WTC11 (cell line): ENCODE data around the gene ZNF428. TPM values are rescaled to one million over a fixed set of nuclear protein-coding genes. Genes with fewer than 3 reads are reported as not detected.

ENCODE experiments used
- ATAC-seq: fragments of 200-7000 bp; cut with Tn5 transposase; 2 replicates; pipeline ENCODE4 v1.10.0; 2021; ENCODE audit warnings: mild to moderate bottlenecking, moderate library complexity
- CTCF ChIA-PET: fragments of 300-600 bp; sonication (Branson Sonifier 250); formaldehyde crosslinking; loops from one replicate; lab custom pipeline; 2021; ENCODE audit warnings: antibody characterized with exemption; lab: Charles Lee
- POLR2A ChIA-PET: fragments of 350-600 bp; sonication (Branson Sonifier 250); formaldehyde crosslinking; loops from one replicate; lab custom pipeline; 2021; ENCODE audit warnings: antibody characterized with exemption; lab: Charles Lee
- DNase-seq: peaks from one replicate; pipeline ENCODE4 v3.0.0; 2021; ENCODE audit warnings: low spot score
- H3K27ac Mint-ChIP-seq: 2 replicates; pipeline ENCODE4 v1.8.0; 2021; ENCODE audit warnings: mixed read lengths
- H3K27me3 Mint-ChIP-seq: 2 replicates; pipeline ENCODE4 v1.8.0; 2021; ENCODE audit warnings: low read depth, mild to moderate bottlenecking, moderate library complexity, mixed read lengths
- H3K36me3 Mint-ChIP-seq: 2 replicates; pipeline ENCODE4 v1.8.0; 2021; ENCODE audit warnings: mixed read lengths
- H3K4me1 Mint-ChIP-seq: 2 replicates; pipeline ENCODE4 v1.8.0; 2022; ENCODE audit warnings: mixed read lengths
- H3K4me3 Mint-ChIP-seq: 2 replicates; pipeline ENCODE4 v1.8.0; 2021; ENCODE audit warnings: mild to moderate bottlenecking, moderate library complexity, mixed read lengths
- H3K9me3 Mint-ChIP-seq: 2 replicates; pipeline ENCODE4 v1.8.0; 2021; ENCODE audit warnings: mixed read lengths
- ATF1 ChIP-seq: sonication (generic); formaldehyde crosslinking; IDR thresholded peaks from 2 replicates; pipeline ENCODE4 v1.8.1; 2023; ENCODE audit warnings: mild to moderate bottlenecking, moderate library complexity, missing genetic modification reagents
- CBFB ChIP-seq: sonication (generic); formaldehyde crosslinking; IDR thresholded peaks from 2 replicates; pipeline ENCODE4 v1.8.1; 2022; ENCODE audit warnings: mild to moderate bottlenecking, low read depth, missing genetic modification reagents
- CREM ChIP-seq: sonication (generic); formaldehyde crosslinking; IDR thresholded peaks from 2 replicates; pipeline ENCODE4 v1.8.1; 2022; ENCODE audit warnings: mild to moderate bottlenecking, missing genetic modification reagents, moderate library complexity
- GABPB1 ChIP-seq: sonication (generic); formaldehyde crosslinking; IDR thresholded peaks from 2 replicates; pipeline ENCODE4 v1.8.1; 2023; ENCODE audit warnings: mild to moderate bottlenecking, missing genetic modification reagents
- HMGA2 ChIP-seq: fragments of 250-450 bp; sonication (Bioruptor Pico); IDR thresholded peaks from 2 replicates; pipeline ENCODE4 v1.4.0; 2021; ENCODE audit warnings: mild to moderate bottlenecking, moderate library complexity
- JUN ChIP-seq: sonication (generic); formaldehyde crosslinking; IDR thresholded peaks from 2 replicates; pipeline ENCODE4 v1.8.0; 2023; ENCODE audit warnings: mild to moderate bottlenecking, missing genetic modification reagents
- MYBL2 ChIP-seq: sonication (generic); formaldehyde crosslinking; IDR thresholded peaks from 2 replicates; pipeline ENCODE4 v1.8.1; 2023; ENCODE audit warnings: mild to moderate bottlenecking, moderate library complexity, missing genetic modification reagents
- ZNF121 ChIP-seq: sonication (generic); formaldehyde crosslinking; IDR thresholded peaks from 2 replicates; pipeline ENCODE4 v1.8.0; 2023; ENCODE audit warnings: missing genetic modification reagents
- ZNF138 ChIP-seq: sonication (generic); formaldehyde crosslinking; conservative IDR thresholded peaks from 2 replicates; pipeline ENCODE4 v1.8.1; 2022; ENCODE audit warnings: mild to moderate bottlenecking, moderate library complexity, missing genetic modification reagents
- total RNA-seq: library from RNA; stranded (reverse); gene quantifications from 3 replicates; pipeline ENCODE4 v1.2.3, GENCODE V29; 2021
- TF ChIP-seq, protein P1 (sequence below): sonication (generic); formaldehyde crosslinking; IDR thresholded peaks from 2 replicates; pipeline ENCODE4 v1.8.1; 2023; ENCODE audit warnings: mild to moderate bottlenecking, missing genetic modification reagents
- TF ChIP-seq, protein P2 (sequence below): sonication (generic); formaldehyde crosslinking; IDR thresholded peaks from 2 replicates; pipeline ENCODE4 v1.8.0; 2022; ENCODE audit warnings: mild to moderate bottlenecking, missing genetic modification reagents
- TF ChIP-seq, protein P3 (sequence below): sonication (generic); formaldehyde crosslinking; IDR thresholded peaks from 2 replicates; pipeline ENCODE4 v1.8.1; 2022; ENCODE audit warnings: mild to moderate bottlenecking, missing genetic modification reagents, moderate library complexity, borderline replicate concordance
- TF ChIP-seq, protein P4 (sequence below): fragments of 250-450 bp; sonication (Bioruptor Pico); IDR thresholded peaks from 2 replicates; pipeline ENCODE4 v2.1.2; 2022; ENCODE audit warnings: mild to moderate bottlenecking, moderate library complexity
- TF ChIP-seq, protein P5 (sequence below): sonication (generic); formaldehyde crosslinking; conservative IDR thresholded peaks from 2 replicates; pipeline ENCODE4 v1.8.1; 2023; ENCODE audit warnings: mild to moderate bottlenecking, low read depth, missing genetic modification reagents, moderate library complexity
- TF ChIP-seq, protein P6 (sequence below): fragments of 250-450 bp; sonication (Bioruptor Pico); IDR thresholded peaks from 2 replicates; pipeline ENCODE4 v1.8.0; 2021; ENCODE audit warnings: mild to moderate bottlenecking

Gene ZNF428
- total RNA-seq, 1 experiment from 2014 or later, result 20.1 TPM

DNA sequence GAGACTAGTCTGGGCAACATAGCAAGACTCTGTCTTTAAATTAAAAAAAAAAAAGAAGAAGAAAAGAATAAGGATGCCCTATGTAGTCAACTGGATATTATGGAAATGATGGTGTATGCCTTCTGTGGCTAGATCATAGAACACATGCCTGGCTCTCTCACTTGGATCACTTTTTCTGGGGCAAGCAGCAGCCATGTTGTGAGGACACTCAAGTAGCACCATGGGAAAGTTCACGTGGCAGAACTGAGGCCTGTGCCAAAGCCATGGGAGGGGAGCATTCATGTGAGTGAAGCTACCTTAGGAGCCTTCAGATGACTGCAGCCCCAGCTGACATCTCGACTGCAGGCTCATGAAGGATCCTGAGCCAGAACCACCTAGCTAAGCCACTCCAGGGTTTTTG, 38.6 kb upstream of the ZNF428 start:
- TF ChIP-seq, protein P1, sequence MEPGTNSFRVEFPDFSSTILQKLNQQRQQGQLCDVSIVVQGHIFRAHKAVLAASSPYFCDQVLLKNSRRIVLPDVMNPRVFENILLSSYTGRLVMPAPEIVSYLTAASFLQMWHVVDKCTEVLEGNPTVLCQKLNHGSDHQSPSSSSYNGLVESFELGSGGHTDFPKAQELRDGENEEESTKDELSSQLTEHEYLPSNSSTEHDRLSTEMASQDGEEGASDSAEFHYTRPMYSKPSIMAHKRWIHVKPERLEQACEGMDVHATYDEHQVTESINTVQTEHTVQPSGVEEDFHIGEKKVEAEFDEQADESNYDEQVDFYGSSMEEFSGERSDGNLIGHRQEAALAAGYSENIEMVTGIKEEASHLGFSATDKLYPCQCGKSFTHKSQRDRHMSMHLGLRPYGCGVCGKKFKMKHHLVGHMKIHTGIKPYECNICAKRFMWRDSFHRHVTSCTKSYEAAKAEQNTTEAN, result no peak
- no peak for TF ChIP-seq GABPB1 (CRISPR knock-in tag)
- TF ChIP-seq ZNF121 (CRISPR knock-in tag), result no peak
- no peak for TF ChIP-seq JUN (CRISPR knock-in tag)
- no peak for TF ChIP-seq ZNF138 (CRISPR knock-in tag)
- no peak for TF ChIP-seq ATF1 (CRISPR knock-in tag)
- no peak for TF ChIP-seq CBFB (CRISPR knock-in tag)
- TF ChIP-seq, protein P2, sequence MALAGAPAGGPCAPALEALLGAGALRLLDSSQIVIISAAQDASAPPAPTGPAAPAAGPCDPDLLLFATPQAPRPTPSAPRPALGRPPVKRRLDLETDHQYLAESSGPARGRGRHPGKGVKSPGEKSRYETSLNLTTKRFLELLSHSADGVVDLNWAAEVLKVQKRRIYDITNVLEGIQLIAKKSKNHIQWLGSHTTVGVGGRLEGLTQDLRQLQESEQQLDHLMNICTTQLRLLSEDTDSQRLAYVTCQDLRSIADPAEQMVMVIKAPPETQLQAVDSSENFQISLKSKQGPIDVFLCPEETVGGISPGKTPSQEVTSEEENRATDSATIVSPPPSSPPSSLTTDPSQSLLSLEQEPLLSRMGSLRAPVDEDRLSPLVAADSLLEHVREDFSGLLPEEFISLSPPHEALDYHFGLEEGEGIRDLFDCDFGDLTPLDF, result no peak
- TF ChIP-seq, protein P3, sequence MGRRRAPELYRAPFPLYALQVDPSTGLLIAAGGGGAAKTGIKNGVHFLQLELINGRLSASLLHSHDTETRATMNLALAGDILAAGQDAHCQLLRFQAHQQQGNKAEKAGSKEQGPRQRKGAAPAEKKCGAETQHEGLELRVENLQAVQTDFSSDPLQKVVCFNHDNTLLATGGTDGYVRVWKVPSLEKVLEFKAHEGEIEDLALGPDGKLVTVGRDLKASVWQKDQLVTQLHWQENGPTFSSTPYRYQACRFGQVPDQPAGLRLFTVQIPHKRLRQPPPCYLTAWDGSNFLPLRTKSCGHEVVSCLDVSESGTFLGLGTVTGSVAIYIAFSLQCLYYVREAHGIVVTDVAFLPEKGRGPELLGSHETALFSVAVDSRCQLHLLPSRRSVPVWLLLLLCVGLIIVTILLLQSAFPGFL, result no peak
- TF ChIP-seq, protein P4, sequence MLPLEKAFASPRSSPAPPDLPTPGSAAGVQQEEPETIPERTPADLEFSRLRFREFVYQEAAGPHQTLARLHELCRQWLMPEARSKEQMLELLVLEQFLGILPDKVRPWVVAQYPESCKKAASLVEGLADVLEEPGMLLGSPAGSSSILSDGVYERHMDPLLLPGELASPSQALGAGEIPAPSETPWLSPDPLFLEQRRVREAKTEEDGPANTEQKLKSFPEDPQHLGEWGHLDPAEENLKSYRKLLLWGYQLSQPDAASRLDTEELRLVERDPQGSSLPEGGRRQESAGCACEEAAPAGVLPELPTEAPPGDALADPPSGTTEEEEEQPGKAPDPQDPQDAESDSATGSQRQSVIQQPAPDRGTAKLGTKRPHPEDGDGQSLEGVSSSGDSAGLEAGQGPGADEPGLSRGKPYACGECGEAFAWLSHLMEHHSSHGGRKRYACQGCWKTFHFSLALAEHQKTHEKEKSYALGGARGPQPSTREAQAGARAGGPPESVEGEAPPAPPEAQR (CRISPR knock-in tag), result no peak
- no peak for TF ChIP-seq HMGA2 (CRISPR knock-in tag)
- ChIA-PET POLR2A (no interaction called here), CTCF (interaction anchor here (1.6 to 1.7 kb wide), 2 partner anchors 9 to 87 kb away, joined by 3 read pairs; no protein-coding TSS in a partner anchor)
- ATAC-seq (no peak), DNase-seq (no peak)
- H3K4me1 Mint-ChIP-seq, result no peaks in the 10 kb centered on the region
- peaks cover 38% of the 10 kb centered on the region for H3K36me3 Mint-ChIP-seq
- H3K4me3 Mint-ChIP-seq, result no peak overlapping the region
- no peak overlapping the region for H3K27ac Mint-ChIP-seq
- no peaks in the 10 kb centered on the region; the same call in 1 of the 2 replicates for H3K27me3 Mint-ChIP-seq
- no peaks in the 10 kb centered on the region for H3K9me3 Mint-ChIP-seq

DNA sequence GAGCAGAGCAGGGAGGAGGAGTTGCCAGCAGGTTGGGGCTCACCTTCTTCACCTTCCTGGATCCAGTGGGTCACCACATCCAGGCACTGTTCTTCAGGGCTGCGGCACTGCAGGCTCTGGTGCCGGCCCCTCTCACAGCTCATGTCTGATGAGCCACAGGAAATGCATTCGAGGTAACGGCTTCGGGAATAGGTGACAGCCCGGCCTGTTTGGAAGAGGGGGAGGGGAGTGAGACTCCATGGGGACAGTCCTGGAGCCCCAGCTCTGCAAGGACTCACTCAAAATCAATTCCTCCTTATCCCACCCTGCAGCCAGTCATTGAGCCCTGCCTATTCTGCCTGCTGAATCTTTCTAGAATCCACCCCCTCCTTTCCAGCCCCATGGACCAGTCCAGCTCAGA, 37.0 kb upstream of the ZNF428 start:
- DNase-seq (no peak), ATAC-seq (no peak; the same call in 1 of the 2 replicates)
- ChIA-PET POLR2A (no interaction called here), CTCF (interaction anchor here (1.2 kb wide), 1 partner anchor 89 kb away, joined by 3 read pairs; no protein-coding TSS in a partner anchor)
- H3K4me1 Mint-ChIP-seq, result peaks cover 2% of the 10 kb centered on the region; the same call in 1 of the 2 replicates
- no peak overlapping the region for H3K27ac Mint-ChIP-seq
- H3K9me3 Mint-ChIP-seq, result no peaks in the 10 kb centered on the region
- no peaks in the 10 kb centered on the region; the same call in 1 of the 2 replicates for H3K27me3 Mint-ChIP-seq
- H3K36me3 Mint-ChIP-seq, result peaks cover 36% of the 10 kb centered on the region
- no peak overlapping the region for H3K4me3 Mint-ChIP-seq
- TF ChIP-seq, protein P5, sequence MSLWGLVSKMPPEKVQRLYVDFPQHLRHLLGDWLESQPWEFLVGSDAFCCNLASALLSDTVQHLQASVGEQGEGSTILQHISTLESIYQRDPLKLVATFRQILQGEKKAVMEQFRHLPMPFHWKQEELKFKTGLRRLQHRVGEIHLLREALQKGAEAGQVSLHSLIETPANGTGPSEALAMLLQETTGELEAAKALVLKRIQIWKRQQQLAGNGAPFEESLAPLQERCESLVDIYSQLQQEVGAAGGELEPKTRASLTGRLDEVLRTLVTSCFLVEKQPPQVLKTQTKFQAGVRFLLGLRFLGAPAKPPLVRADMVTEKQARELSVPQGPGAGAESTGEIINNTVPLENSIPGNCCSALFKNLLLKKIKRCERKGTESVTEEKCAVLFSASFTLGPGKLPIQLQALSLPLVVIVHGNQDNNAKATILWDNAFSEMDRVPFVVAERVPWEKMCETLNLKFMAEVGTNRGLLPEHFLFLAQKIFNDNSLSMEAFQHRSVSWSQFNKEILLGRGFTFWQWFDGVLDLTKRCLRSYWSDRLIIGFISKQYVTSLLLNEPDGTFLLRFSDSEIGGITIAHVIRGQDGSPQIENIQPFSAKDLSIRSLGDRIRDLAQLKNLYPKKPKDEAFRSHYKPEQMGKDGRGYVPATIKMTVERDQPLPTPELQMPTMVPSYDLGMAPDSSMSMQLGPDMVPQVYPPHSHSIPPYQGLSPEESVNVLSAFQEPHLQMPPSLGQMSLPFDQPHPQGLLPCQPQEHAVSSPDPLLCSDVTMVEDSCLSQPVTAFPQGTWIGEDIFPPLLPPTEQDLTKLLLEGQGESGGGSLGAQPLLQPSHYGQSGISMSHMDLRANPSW, result no peak
- TF ChIP-seq, protein P1, result no peak
- no peak for TF ChIP-seq MYBL2 (CRISPR knock-in tag)
- TF ChIP-seq, protein P6, sequence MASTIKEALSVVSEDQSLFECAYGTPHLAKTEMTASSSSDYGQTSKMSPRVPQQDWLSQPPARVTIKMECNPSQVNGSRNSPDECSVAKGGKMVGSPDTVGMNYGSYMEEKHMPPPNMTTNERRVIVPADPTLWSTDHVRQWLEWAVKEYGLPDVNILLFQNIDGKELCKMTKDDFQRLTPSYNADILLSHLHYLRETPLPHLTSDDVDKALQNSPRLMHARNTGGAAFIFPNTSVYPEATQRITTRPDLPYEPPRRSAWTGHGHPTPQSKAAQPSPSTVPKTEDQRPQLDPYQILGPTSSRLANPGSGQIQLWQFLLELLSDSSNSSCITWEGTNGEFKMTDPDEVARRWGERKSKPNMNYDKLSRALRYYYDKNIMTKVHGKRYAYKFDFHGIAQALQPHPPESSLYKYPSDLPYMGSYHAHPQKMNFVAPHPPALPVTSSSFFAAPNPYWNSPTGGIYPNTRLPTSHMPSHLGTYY (CRISPR knock-in tag), result no peak
- no peak for TF ChIP-seq CREM (CRISPR knock-in tag)
- no peak for TF ChIP-seq ZNF138 (CRISPR knock-in tag)
- TF ChIP-seq, all 79 proteins: peak for 0
